Hematopoietic multipotent progenitor cell treated with erythropoietin and hydrocortisone succinate and interleukin-3 and kit ligand, for 15 days (in vitro differentiated cells): ENCODE measurements around the gene ZNF845.
A peak's percentile ranks its signal among the peaks of the same experiment; 100 is the strongest.
"Not testable (repeated sequence)": the region's sequence is repeated elsewhere in the genome, so short reads cannot be mapped to it uniquely, and the experiment has no call there.

ENCODE experiments used
- DNase-seq: peaks from one replicate; pipeline ENCODE4 v3.0.0-alpha.2; 2015; ENCODE audit warnings: low spot score

Gene ZNF845

DNA sequence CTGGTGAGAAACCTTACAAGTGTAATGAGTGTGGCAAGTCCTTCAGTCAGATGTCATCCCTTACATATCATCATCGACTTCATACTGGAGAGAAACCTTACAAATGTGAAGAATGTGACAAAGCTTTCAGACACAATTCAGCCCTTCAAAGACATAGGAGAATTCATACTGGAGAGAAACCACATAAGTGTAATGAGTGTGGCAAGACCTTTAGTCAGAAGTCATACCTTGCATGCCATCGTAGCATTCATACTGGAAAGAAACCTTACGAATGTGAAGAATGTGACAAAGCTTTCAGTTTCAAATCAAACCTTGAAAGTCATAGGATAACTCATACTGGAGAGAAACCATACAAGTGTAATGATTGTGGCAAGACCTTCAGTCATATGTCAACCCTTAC lies 47.8 kb downstream of the ZNF845 start:
- no peak for DNase-seq

GRCh38 chr19:53388168-53388567 lies 54.6 kb downstream of the ZNF845 start:
- DNase-seq = no peak

GRCh38 chr19:53388904-53389303 lies 55.4 kb downstream of the ZNF845 start:
- no peak for DNase-seq

GRCh38 chr19:53389571-53389970 lies 56.0 kb downstream of the ZNF845 start:
- DNase-seq = no peak

- no peak for DNase-seq
Observed at GRCh38 chr19:53389978-53390377, 56.4 kb downstream of the ZNF845 start.

DNA sequence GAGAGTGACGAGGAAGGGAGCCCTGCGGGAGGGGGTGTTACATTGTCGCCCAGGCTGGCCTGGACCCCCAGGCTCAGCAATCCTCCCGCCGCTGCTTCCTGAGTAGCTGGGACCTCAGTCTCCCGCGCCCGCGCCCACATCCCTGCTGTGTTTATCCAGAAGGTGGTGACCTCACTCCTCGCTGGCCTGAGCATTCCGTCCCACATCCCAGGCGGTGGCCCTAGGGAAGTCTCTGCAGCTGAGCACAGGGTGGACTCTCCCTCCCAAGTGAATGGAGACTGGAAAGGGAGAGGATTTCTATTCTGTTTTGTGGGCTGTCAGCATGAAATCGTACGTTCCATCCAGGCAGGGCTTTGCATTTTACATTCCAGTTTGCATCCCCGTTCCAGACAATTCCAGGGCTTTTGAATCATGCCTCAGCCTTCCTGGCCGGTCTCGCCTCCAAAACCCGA lies 61.0 kb downstream of the ZNF845 start:
- no peak for DNase-seq

DNA sequence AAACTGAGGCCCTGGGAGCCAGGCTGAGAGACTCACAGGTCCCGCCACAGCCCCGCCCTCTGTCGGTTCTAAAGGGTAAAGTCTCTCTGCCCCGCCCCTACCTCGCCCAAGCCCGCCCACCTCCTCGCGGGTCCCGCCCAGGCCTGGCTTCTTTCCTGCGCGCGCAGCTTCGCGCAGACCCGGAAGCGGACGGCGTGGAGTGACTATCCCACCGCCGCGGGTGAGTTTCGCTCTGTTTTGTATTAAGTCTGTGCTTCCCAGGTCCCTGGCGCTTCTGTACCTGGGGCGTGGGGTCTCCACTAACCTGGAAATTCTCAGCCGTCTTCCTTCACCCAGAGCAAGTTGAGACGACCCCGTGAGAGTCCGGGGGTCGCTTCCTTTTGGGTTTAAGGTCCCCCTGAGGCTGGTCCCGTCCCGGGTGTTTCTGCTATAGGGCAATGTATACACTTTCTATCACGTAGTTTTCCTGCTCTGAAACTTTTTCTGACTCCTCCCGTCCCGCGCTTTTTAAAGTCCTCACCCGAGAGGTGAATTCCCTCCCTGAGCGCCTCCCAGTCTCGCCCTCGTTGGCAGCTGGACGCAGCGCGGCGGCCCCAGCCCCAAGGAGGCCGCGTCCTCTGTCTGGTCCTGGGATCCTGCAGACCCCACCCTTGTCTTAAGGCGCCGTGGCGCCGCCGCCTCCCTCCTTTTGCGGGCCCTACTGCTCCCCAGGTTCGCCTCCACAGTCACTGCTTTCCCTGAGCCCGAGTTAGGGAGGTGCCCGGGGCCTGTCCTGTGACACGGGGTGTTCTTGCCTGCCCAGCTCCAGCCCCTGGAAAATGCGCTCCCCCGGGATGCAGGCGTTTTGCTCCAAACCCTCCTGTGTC lies 61.7 kb downstream of the ZNF845 start, which contains the start of gene ZNF765:
Gene ZNF765, plus strand, starts transcription at position 176 of the 866 bp plus-strand sequence. CDS start 2,867 bp downstream, outside the sequence.
- DNase-seq = peak; percentile 90

DNA sequence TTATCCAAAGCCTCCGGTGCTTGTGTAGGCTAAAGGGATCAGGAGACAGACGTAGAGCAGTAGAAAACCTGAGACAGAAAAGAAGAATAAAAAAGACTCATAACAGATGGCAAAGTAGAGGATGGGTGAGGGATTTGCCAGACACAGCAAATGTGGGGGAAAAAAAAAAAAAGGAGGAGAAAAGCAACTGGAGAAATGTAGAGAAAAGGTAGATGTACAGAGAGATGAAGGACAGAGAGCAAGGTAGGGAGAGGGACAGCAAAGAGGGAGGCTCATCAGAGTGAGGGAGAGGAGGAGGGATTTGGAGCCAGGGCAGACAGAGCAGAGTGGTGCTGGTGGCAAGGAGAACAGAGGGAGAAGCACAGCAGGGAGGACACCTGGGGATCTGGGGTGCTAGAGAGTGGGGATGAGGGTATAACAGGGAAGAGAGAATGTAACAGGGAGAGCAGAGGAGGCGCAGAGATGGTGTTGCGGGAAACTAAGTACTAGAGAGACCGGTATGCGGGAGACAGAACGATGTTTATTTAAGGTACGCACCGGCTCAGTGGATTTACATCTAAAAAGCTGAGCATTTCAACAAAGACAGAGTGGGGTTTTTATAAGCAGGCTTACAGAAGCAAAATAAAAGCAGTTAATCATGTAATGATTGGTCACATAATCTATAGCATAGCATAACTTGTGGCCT lies 62.4 kb downstream of the ZNF845 start:
- not testable (repeated sequence) for DNase-seq

DNA sequence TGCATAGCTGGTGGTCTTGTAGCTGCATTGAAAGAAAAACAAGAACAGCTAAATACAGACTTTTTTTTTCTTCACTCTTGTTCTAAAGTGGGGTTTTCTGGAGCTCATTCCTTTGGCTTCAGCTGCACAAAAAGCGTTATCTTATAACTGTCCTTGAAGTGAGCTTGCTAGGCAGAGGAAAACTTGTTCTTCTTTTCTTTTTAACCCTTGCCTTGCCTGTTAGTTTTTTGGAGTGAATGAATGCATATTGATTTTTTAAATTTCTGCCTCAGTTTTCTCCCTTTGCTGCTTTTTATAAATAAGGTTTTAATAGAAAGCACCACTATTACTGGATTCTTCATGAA lies 62.9 kb downstream of the ZNF845 start:
- DNase-seq = no peak

GRCh38 chr19:53397918-53398317 lies 64.4 kb downstream of the ZNF845 start:
- DNase-seq = not testable (repeated sequence)
